SU-DHL-6 (cell line): ENCODE results near the gene KIF17.

Experiments
- H2AFZ ChIP-seq: fragments of 200-600 bp; sonication (generic); 2 replicates; pipeline ENCODE4 v1.6.1; 2014; ENCODE audit warnings: low read depth, mild to moderate bottlenecking, moderate library complexity, mixed read lengths, antibody characterized with exemption, low read length; ENCODE audit not compliant: severe bottlenecking
- H3F3A ChIP-seq: fragments of 200-600 bp; shearing (Covaris generic); 2 replicates; pipeline ENCODE4 v1.6.0; 2016; ENCODE audit warnings: antibody characterized with exemption, mild to moderate bottlenecking; ENCODE audit not compliant: insufficient read depth
- H3K27ac ChIP-seq: fragments of 200-600 bp; sonication (generic); 2 replicates; pipeline ENCODE4 v1.5.1; 2016; ENCODE audit warnings: low read depth, mild to moderate bottlenecking, low read length, moderate library complexity, mixed read lengths
- H3K27me3 ChIP-seq: fragments of 200-600 bp; sonication (generic), shearing (Covaris generic); 2 replicates; pipeline ENCODE4 v1.6.0; 2014; ENCODE audit warnings: mild to moderate bottlenecking, low read length
- H3K36me3 ChIP-seq: fragments of 200-600 bp; sonication (generic); 2 replicates; pipeline ENCODE4 v1.6.1; 2014; ENCODE audit warnings: mild to moderate bottlenecking, low read length, mixed read lengths
- H3K4me2 ChIP-seq: fragments of 300-600, 200-600 bp; shearing (Covaris generic), sonication (generic); 2 replicates; pipeline ENCODE4 v1.6.0; 2014; ENCODE audit warnings: low read length, low read depth, mild to moderate bottlenecking; ENCODE audit not compliant: poor library complexity, severe bottlenecking
- H3K4me3 ChIP-seq: fragments of 200-600 bp; sonication (generic); 2 replicates; pipeline ENCODE4 v1.5.1; 2014; ENCODE audit warnings: antibody characterized with exemption, low read length, mild to moderate bottlenecking, mixed read lengths; ENCODE audit not compliant: insufficient read depth, poor library complexity, severe bottlenecking
- H3K79me2 ChIP-seq: fragments of 200-600 bp; sonication (generic); 2 replicates; pipeline ENCODE4 v1.6.1; 2014; ENCODE audit warnings: mild to moderate bottlenecking, low read length, moderate library complexity; ENCODE audit not compliant: insufficient read depth
- H3K9ac ChIP-seq: fragments of 200-600 bp; sonication (generic); 2 replicates; pipeline ENCODE4 v1.7.0; 2014; ENCODE audit warnings: mild to moderate bottlenecking, low read length
- H3K9me2 ChIP-seq: fragments of 200-600 bp; sonication (generic); replicated peaks from 2 replicates; pipeline ENCODE4 v1.6.1; 2014; ENCODE audit warnings: low read length; ENCODE audit not compliant: insufficient read depth
- H3K9me3 ChIP-seq: fragments of 200-600 bp; sonication (generic); 2 replicates; pipeline ENCODE4 v1.6.1; 2014; ENCODE audit warnings: low read length, mixed read lengths; ENCODE audit not compliant: insufficient read depth
- H4K20me1 ChIP-seq: fragments of 200-600 bp; sonication (generic); 2 replicates; pipeline ENCODE4 v1.6.1; 2014; ENCODE audit warnings: low read depth, mild to moderate bottlenecking, antibody characterized with exemption, low read length, moderate library complexity, mixed read lengths
- EZH2phosphoT487 ChIP-seq: fragments of 200-600 bp; sonication (generic), shearing (Covaris generic); conservative IDR thresholded peaks from 2 replicates; pipeline ENCODE4 v1.6.1; 2018; ENCODE audit warnings: mild to moderate bottlenecking, antibody characterized with exemption, low read length, moderate library complexity, mixed read lengths
- TF ChIP-seq, protein P1 (sequence below): fragments of 200-600 bp; sonication (generic); IDR thresholded peaks from one replicate; pipeline ENCODE4 v1.5.1; 2017; ENCODE audit warnings: antibody characterized with exemption, mild to moderate bottlenecking, low read length, moderate library complexity; ENCODE audit not compliant: insufficient read depth, poor library complexity, severe bottlenecking

The KIF17 gene

DNA sequence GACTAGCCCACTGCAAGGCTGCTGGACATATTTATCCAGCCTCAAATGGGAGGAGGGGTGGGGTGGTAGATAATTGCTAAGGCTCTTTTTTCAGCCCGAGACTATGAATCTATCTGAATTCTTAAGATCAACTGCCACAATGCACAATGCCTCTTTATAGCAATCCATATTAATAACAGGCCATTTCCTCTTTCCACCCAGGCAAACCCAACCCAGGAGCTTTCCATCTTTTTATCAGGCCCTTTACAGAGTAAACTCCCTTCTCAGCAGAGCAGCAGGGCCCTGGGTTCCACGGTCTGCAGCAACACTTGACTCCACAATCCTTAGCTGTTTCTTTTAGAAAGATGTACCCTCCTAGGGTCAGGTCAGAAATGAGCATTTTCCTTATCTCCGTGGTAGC, 57.4 kb downstream of the KIF17 start:
- no peaks in the 10 kb centered on the region for H4K20me1 ChIP-seq
- no peaks in the 10 kb centered on the region for H3K9me2 ChIP-seq
- H3K4me2 ChIP-seq: peak overlapping the region; percentile 82
- H2AFZ ChIP-seq: no peak overlapping the region
- no peaks in the 10 kb centered on the region for H3F3A ChIP-seq
- H3K27me3 ChIP-seq: no peaks in the 10 kb centered on the region
- no peaks in the 10 kb centered on the region for H3K9me3 ChIP-seq
- H3K9ac ChIP-seq: peak overlapping the region; percentile 95
- peak overlapping the region; percentile 87 for H3K4me3 ChIP-seq
- peak overlapping the region; percentile 25; the same call in 1 of the 2 replicates for H3K27ac ChIP-seq
- TF ChIP-seq EZH2phosphoT487: no peak
- TF ChIP-seq, protein P1, sequence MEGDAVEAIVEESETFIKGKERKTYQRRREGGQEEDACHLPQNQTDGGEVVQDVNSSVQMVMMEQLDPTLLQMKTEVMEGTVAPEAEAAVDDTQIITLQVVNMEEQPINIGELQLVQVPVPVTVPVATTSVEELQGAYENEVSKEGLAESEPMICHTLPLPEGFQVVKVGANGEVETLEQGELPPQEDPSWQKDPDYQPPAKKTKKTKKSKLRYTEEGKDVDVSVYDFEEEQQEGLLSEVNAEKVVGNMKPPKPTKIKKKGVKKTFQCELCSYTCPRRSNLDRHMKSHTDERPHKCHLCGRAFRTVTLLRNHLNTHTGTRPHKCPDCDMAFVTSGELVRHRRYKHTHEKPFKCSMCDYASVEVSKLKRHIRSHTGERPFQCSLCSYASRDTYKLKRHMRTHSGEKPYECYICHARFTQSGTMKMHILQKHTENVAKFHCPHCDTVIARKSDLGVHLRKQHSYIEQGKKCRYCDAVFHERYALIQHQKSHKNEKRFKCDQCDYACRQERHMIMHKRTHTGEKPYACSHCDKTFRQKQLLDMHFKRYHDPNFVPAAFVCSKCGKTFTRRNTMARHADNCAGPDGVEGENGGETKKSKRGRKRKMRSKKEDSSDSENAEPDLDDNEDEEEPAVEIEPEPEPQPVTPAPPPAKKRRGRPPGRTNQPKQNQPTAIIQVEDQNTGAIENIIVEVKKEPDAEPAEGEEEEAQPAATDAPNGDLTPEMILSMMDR: no peak
- H3K36me3 ChIP-seq: peaks cover 4% of the 10 kb centered on the region
- peaks cover 42% of the 10 kb centered on the region for H3K79me2 ChIP-seq

DNA sequence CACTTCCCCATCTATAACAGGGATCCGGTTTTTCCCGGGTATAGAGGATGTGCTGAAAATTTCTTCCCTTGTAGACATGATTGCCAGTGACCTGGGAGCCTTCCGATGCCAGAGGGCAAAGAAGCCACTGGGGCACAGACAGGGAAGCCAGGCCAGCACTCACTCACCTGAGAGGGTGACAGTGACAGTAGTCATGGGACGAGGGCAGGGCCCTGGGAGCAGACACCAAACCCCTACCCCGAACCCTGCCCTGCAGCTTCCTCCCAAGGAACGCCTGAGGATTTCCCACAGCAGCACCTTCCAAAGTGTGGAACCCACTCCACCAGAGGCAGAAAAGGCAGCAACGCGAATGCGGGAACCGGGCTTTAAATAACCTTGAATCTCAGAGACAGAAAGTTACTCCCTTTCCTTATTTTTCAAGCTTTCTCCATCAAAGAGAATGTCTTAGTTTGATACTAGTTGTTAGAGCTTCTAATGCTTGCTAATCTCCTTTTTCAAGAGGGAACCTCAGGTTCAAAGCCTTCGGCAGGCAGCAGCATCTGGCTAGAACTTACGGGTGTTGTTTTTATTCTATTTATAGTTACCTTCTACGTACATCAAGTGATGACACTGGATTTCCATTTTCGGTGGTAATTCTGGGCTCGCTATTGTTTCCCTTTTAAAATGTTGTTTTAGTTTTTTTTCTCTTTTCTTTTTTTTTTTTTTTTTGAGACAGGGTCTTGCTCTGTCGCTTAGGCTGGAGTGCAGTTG, 59.5 kb downstream of the KIF17 start:
- H3K79me2 ChIP-seq: peaks cover 42% of the 10 kb centered on the region
- peaks cover 4% of the 10 kb centered on the region for H3K36me3 ChIP-seq
- H3F3A ChIP-seq: no peaks in the 10 kb centered on the region
- no peak overlapping the region for H3K4me2 ChIP-seq
- TF ChIP-seq, protein P1: no peak
- no peak for TF ChIP-seq EZH2phosphoT487
- no peaks in the 10 kb centered on the region for H4K20me1 ChIP-seq
- no peak overlapping the region for H2AFZ ChIP-seq
- no peaks in the 10 kb centered on the region for H3K9me2 ChIP-seq
- H3K27me3 ChIP-seq: no peaks in the 10 kb centered on the region
- no peak overlapping the region for H3K9ac ChIP-seq
- H3K9me3 ChIP-seq: no peaks in the 10 kb centered on the region
- H3K4me3 ChIP-seq: no peak overlapping the region
- H3K27ac ChIP-seq: no peak overlapping the region

DNA sequence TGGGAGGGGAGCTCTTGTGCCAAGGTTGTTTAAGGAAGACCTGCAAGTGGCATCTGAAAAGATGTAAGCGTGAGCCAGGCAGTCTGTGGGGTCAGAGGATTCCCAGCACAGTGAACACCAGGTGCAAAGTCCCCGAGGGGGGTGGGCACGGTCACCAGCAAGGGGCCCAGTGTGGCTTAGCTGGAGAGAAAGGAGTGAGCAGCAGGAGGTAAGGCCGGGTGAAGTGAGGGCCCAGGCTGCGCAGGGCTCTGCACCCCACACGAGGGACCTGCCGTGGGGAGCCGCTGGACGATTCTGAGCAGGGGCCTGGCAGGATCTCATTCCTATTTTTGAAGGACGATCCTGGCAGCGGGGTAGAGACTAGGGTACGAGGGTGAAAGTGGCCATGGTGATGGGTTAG, 60.8 kb downstream of the KIF17 start:
- Histone ChIP-seq H2AFZ (no peak overlapping the region), H3F3A (no peaks in the 10 kb centered on the region), H3K9me2 (no peaks in the 10 kb centered on the region), H3K4me2 (no peak overlapping the region), H3K79me2 (peaks cover 42% of the 10 kb centered on the region), H3K27me3 (no peaks in the 10 kb centered on the region), H3K4me3 (no peak overlapping the region), H3K36me3 (peaks cover 4% of the 10 kb centered on the region), H4K20me1 (no peaks in the 10 kb centered on the region), H3K9me3 (no peaks in the 10 kb centered on the region), H3K9ac (no peak overlapping the region), H3K27ac (no peak overlapping the region)
- no peak for TF ChIP-seq EZH2phosphoT487
- TF ChIP-seq, protein P1: no peak
